Transverse colon (tissue), 4 donors: Measurements from ENCODE around the gene EGR1. TPM values are rescaled to one million over a fixed set of nuclear protein-coding genes. Genes with fewer than 3 reads are reported as not detected.

Experiments
- DNase-seq: peaks from one replicate; pipeline ENCODE4 v3.0.0-alpha.2; 2019
- H3K27ac ChIP-seq, 4 donors: fragments of 200-600 bp; sonication (generic); 2 replicates each; pipeline ENCODE4 v1.5.1; 2016 to 2018; ENCODE audit warnings: inconsistent platforms in 4 of 4
- H3K27me3 ChIP-seq: fragments of 200-600 bp; sonication (generic); 2 replicates; pipeline ENCODE4 v1.5.1; 2017; ENCODE audit warnings: inconsistent platforms
- H3K36me3 ChIP-seq, 4 donors: fragments of 200-600 bp; sonication (generic); 2 replicates each; pipeline ENCODE4 v1.5.1; 2017 to 2019; ENCODE audit warnings: inconsistent platforms in 4 of 4
- H3K4me1 ChIP-seq, 4 donors: fragments of 200-600 bp; sonication (generic); 2 replicates each; pipeline ENCODE4 v1.5.1; 2017 to 2020; ENCODE audit warnings: inconsistent platforms in 4 of 4
- H3K4me3 ChIP-seq, 4 donors: fragments of 200-600 bp; sonication (generic); 1 replicate in 1 of 4; 2 replicates in 3 of 4; pipeline versions ENCODE4 v1.5.1 to v1.6.1; 2017 to 2019; ENCODE audit warnings: inconsistent platforms in 4 of 4
- H3K9me3 ChIP-seq, 2 donors: fragments of 200-600 bp; sonication (generic); 2 replicates each; pipeline ENCODE4 v1.5.1; 2017 to 2019; ENCODE audit warnings: inconsistent platforms in 2 of 2
- CTCF ChIP-seq, 5 experiments: fragments of 200-600 bp in 3 of 5; fragments of 450-650 bp in 2 of 5; sonication (generic) in 3 of 5; IDR thresholded peaks; 1 replicate in 2 of 5; 2 replicates in 3 of 5; pipeline ENCODE4 v1.5.1; 2016 to 2017; ENCODE audit warnings: antibody characterized with exemption in 5 of 5, inconsistent platforms in 3 of 5, mild to moderate bottlenecking in 2 of 5, moderate library complexity in 1 of 5
- EP300 ChIP-seq: sonication (generic); formaldehyde crosslinking; IDR thresholded peaks from one replicate; pipeline ENCODE4 v1.6.1; 2017; ENCODE audit warnings: antibody characterized with exemption, low read depth
- POLR2A ChIP-seq: fragments of 450-650 bp; IDR thresholded peaks from one replicate; pipeline ENCODE4 v1.6.1; 2016; ENCODE audit warnings: antibody characterized with exemption, mild to moderate bottlenecking, moderate library complexity
- POLR2AphosphoS5 ChIP-seq, 3 donors: sonication (generic); formaldehyde crosslinking; IDR thresholded peaks; one replicate each; pipeline ENCODE4 v1.6.1; 2016; ENCODE audit warnings: antibody characterized with exemption in 3 of 3
- WGBS, 2 donors: methylation state at CpG; one replicate each; pipeline ENCODE4 v1.1.5; 2018; ENCODE audit warnings: low coverage in 1 of 2; 5-methylcytosine and 5-hydroxymethylcytosine counted together
- in situ Hi-C, 4 donors: fragments of 200-750 bp; cut with MboI; loops; one replicate each; pipeline versions ENCODE4 v1.15.0 to v1.15.1; 2017; ENCODE audit warnings: low sequenced_read_pairs in 3 of 4, low pct_ligation_motif_present in 1 of 4, low pct_unique_long_range_greater_than_20kb in 1 of 4
- intact Hi-C: fragments of 100-400 bp; cut with DNase I; formaldehyde crosslinking; loops from one replicate; pipeline ENCODE4 v1.15.1; 2023; ENCODE audit warnings: low total_unique reads
- total RNA-seq, 4 donors: library from RNA; depleted of rRNA; stranded (reverse); fragments of >200 nt; gene quantifications; one replicate each; pipeline ENCODE4 v1.1.0, GENCODE V29; 2016

EGR1 gene
- total RNA-seq, 4 donors from 2014 or later = 56.0 to 69.9 (median 65.0) TPM

- intact Hi-C loops = no loop called here
- H3K27ac ChIP-seq = no peak overlapping the region
- peaks cover 4% of the 10 kb centered on the region for H3K27me3 ChIP-seq
- H3K36me3 ChIP-seq = no peaks in the 10 kb centered on the region
- in situ Hi-C loops = no loop called here
- no peaks in the 10 kb centered on the region for H3K4me1 ChIP-seq
- H3K4me3 ChIP-seq = no peak overlapping the region
- TF ChIP-seq POLR2AphosphoS5 (IDR thresholded peaks at IDR 0.05) = no peak
- TF ChIP-seq POLR2A = no peak
- TF ChIP-seq CTCF (IDR thresholded peaks at IDR 0.05) = no peak
- no peak for TF ChIP-seq EP300
- DNase-seq = no peak
- no peaks in the 10 kb centered on the region for H3K9me3 ChIP-seq
- WGBS, 2 donors = 53 to 58% methylated on average over 4 of the region's 4 CpGs
Measured at GRCh38 chr5:138482638-138483037, 17.4 kb downstream of the EGR1 start.

DNA sequence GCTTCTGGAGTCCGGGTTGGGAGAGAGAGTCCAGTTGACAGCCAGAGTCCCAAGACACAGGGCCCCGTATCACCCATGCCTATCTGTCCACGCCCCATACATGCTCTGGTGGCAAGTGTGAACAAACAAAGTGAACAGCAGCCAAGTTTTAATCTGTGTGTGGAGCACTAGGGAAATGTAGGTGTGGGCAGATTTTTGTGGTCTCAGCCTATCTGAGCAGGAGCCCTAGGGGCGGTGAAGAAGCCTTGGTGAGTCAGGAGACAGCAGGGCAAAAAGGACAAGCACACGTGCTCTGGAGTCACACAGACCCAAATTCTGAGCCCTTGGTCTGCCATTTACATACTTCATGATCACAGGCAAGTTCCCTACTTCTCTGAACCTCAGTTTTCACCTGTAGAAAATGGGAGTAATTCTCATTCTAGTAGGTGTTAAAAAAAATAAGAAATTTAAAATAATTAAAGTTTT is 23.2 kb downstream of the EGR1 start:
- in situ Hi-C loops (no loop called here), intact Hi-C loops (no loop called here)
- Histone ChIP-seq H3K27ac (no peak overlapping the region), H3K4me3 (no peak overlapping the region), H3K4me1 (peaks cover 8 to 18% (median 17%) of the 10 kb centered on the region in 4 donors), H3K9me3 (no peaks in the 10 kb centered on the region), H3K27me3 (peaks cover 33% of the 10 kb centered on the region), H3K36me3 (no peaks in the 10 kb centered on the region)
- WGBS, 2 donors = 52 to 54% methylated on average over 4 to 5 of the region's 5 CpGs
- TF ChIP-seq EP300 (no peak), POLR2AphosphoS5 (IDR thresholded peaks at IDR 0.05) (no peak), CTCF (IDR thresholded peaks at IDR 0.05) (no peak), POLR2A (no peak)
- DNase-seq = no peak

GRCh38 chr5:138489683-138490061 is 24.4 kb downstream of the EGR1 start:
- H3K9me3 ChIP-seq = no peaks in the 10 kb centered on the region
- in situ Hi-C loops (no loop called here), intact Hi-C loops (no loop called here)
- H3K27ac ChIP-seq = no peak overlapping the region
- peaks cover 33% of the 10 kb centered on the region for H3K27me3 ChIP-seq
- WGBS, 2 donors = 74% methylated on average over 5 of the region's 5 CpGs; no CpG with 5 or more reads in 1 of the 2 donors
- no peaks in the 10 kb centered on the region for H3K36me3 ChIP-seq
- no peak overlapping the region for H3K4me3 ChIP-seq
- DNase-seq = no peak
- TF ChIP-seq CTCF (IDR thresholded peaks at IDR 0.05) = no peak
- no peak for TF ChIP-seq EP300
- no peak for TF ChIP-seq POLR2A
- TF ChIP-seq POLR2AphosphoS5 (IDR thresholded peaks at IDR 0.05) = no peak
- H3K4me1 ChIP-seq = peaks cover 8 to 18% (median 17%) of the 10 kb centered on the region in 4 donors

- DNase-seq = no peak
- Histone ChIP-seq H3K27me3 (peaks cover 33% of the 10 kb centered on the region), H3K9me3 (no peaks in the 10 kb centered on the region), H3K4me3 (no peak overlapping the region), H3K4me1 (peaks cover 8 to 18% (median 17%) of the 10 kb centered on the region in 4 donors), H3K27ac (no peak overlapping the region), H3K36me3 (no peaks in the 10 kb centered on the region)
- TF ChIP-seq POLR2AphosphoS5 (IDR thresholded peaks at IDR 0.05) (no peak), POLR2A (no peak), EP300 (no peak), CTCF (IDR thresholded peaks at IDR 0.05) (no peak)
- intact Hi-C loops = no loop called here
- in situ Hi-C loops = no loop called here
- WGBS, 2 donors = 73 to 80% methylated on average over 5 to 12 of the region's 12 CpGs
Measured at GRCh38 chr5:138490648-138491283, 25.5 kb downstream of the EGR1 start.
